ENCODE results near the gene KCNAB2.

Gene KCNAB2

DNA sequence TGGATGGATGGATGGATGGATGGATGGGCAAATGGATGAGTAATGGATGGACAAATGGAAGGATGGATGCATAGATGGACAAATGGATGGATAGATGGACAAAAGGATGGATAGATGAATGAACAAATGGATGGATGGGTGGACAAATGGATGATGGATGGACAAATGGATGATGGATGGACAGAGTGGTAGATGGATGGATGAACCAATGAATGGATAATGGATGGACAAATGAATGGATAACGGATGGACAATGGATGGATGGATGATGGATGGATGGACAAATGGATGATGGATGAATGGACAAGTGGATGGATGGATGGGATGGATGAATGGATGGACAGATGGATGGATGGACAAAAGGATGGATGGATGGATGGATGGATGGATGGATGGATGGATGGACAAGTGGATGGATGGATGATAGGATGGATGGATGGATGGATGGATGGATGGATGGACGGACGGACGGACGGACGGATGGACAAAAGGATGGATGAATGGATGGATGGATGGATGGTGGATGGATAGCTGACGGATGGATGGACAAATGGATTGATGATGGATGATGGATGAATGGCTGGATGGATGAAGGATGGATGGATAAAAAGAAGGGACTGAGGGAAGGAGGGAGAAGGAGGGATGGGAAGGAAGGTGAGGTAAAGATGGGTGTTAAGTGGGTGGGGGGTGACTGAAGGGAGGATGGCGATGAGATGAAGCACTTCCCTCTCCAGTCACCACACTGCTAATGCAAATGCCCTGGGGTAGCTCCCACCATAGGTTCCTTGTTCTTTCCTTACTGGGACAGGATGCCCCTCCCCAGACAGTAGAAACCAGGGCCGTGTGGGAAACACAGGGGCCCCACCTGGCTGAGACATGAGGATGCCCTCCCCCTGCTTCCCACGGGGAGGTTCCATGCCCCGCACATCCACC lies 104.6 kb downstream of the KCNAB2 start:
- DNase-seq (ENCODE audit: low spot score), result no peak

All from D341Med (cell line).